HG03103 (cell line): ENCODE data around the gene ATXN7L3.
"Not testable (repeated sequence)": the region's sequence is repeated elsewhere in the genome, so short reads cannot be mapped to it uniquely, and the experiment has no call there.

Source experiments
- ATAC-seq: cut with Tn5 transposase; IDR thresholded peaks from one replicate; pipeline ENCODE4 v1.9.1; 2021; ENCODE audit warnings: low read depth; ENCODE audit not compliant: unreplicated experiment

ATXN7L3 gene

GRCh38 chr17:44177640-44178039 is 22.0 kb downstream of the ATXN7L3 start:
- no peak for ATAC-seq

- no peak for ATAC-seq
These were observed 22.8 kb downstream of the ATXN7L3 start for GRCh38 chr17:44176671-44177501.

- no peak for ATAC-seq
These were observed 23.4 kb downstream of the ATXN7L3 start for GRCh38 chr17:44176257-44176656.

GRCh38 chr17:44174427-44174826 is 25.3 kb downstream of the ATXN7L3 start:
- no peak for ATAC-seq

GRCh38 chr17:44171931-44172455 is 27.7 kb downstream of the ATXN7L3 start:
- ATAC-seq = no peak

GRCh38 chr17:44170499-44171201 is 29.0 kb downstream of the ATXN7L3 start, which contains the start of gene ASB16:
Gene ASB16, plus strand, starts transcription at chr17:44170704. Its CDS starts 86 bp downstream, at chr17:44170790.
- ATAC-seq = no peak

GRCh38 chr17:44170135-44170498 is 29.6 kb downstream of the ATXN7L3 start:
- no peak for ATAC-seq

- ATAC-seq = no peak
These were observed 32.4 kb downstream of the ATXN7L3 start for GRCh38 chr17:44167181-44167861.

GRCh38 chr17:44164476-44164875 is 35.2 kb downstream of the ATXN7L3 start:
- ATAC-seq = no peak

GRCh38 chr17:44159519-44160210 is 40.0 kb downstream of the ATXN7L3 start:
- no peak for ATAC-seq

- ATAC-seq = no peak
These were observed 44.2 kb downstream of the ATXN7L3 start for GRCh38 chr17:44155488-44155887.

GRCh38 chr17:44152875-44153274 is 46.8 kb downstream of the ATXN7L3 start:
- no peak for ATAC-seq

GRCh38 chr17:44149750-44150329 is 49.8 kb downstream of the ATXN7L3 start:
- ATAC-seq = no peak

- ATAC-seq = not testable (repeated sequence)
These were observed 50.6 kb downstream of the ATXN7L3 start for GRCh38 chr17:44149066-44149465.

- no peak for ATAC-seq
These were observed 51.9 kb downstream of the ATXN7L3 start for GRCh38 chr17:44147812-44148211.

GRCh38 chr17:44146375-44147346 is 53.0 kb downstream of the ATXN7L3 start:
- no peak for ATAC-seq

GRCh38 chr17:44144966-44145739 is 54.5 kb downstream of the ATXN7L3 start:
- no peak for ATAC-seq

GRCh38 chr17:44143921-44144320 is 55.8 kb downstream of the ATXN7L3 start:
- ATAC-seq = not testable (repeated sequence)
